Right lobe of liver (tissue), 4 donors: ENCODE data around the gene FOXK2.

Experiments used
- CTCF ChIP-seq, 4 donors: fragments of 200-600 bp in 3 of 4; fragments of 450-650 bp in 1 of 4; IDR thresholded peaks; one replicate each; pipeline versions ENCODE4 v1.5.1 to v1.8.0; 2016 to 2022; ENCODE audit warnings: antibody characterized with exemption in 4 of 4, mild to moderate bottlenecking in 2 of 4
- POLR2A ChIP-seq: fragments of 450-650 bp; IDR thresholded peaks from one replicate; pipeline ENCODE4 v1.6.1; 2017; ENCODE audit warnings: antibody characterized with exemption, mild to moderate bottlenecking
- donor health status: DM: no; HTN: no; CAD: no.
- donor health status: DM: no; HTN: no; CAD: no.
- donor health status: DM: no; HTN: yes; CAD: no.

- TF ChIP-seq CTCF (IDR thresholded peaks at IDR 0.05), result no peak
- no peak for TF ChIP-seq POLR2A
These were observed 83.6 kb downstream of the FOXK2 start for GRCh38 chr17:82602986-82603710.
